HEK293 (cell line): ENCODE results near the gene MED25.

ENCODE experiments used
- ZNF214 ChIP-seq: fragments of 450-650 bp; formaldehyde crosslinking; IDR thresholded peaks from 2 replicates; pipeline ENCODE4 v1.5.1; 2017; ENCODE audit warnings: missing biosample characterization, mild to moderate bottlenecking, missing genetic modification characterization, borderline replicate concordance
- ZNF776 ChIP-seq: fragments of 450-650 bp; formaldehyde crosslinking; IDR thresholded peaks from 2 replicates; pipeline ENCODE4 v1.5.0; 2017; ENCODE audit warnings: missing biosample characterization, missing genetic modification characterization, borderline replicate concordance
- TF ChIP-seq, protein P1 (sequence below): fragments of 450-650 bp; formaldehyde crosslinking; IDR thresholded peaks from 2 replicates; pipeline ENCODE4 v1.5.1; 2016; ENCODE audit warnings: missing biosample characterization, missing genetic modification characterization

DNA sequence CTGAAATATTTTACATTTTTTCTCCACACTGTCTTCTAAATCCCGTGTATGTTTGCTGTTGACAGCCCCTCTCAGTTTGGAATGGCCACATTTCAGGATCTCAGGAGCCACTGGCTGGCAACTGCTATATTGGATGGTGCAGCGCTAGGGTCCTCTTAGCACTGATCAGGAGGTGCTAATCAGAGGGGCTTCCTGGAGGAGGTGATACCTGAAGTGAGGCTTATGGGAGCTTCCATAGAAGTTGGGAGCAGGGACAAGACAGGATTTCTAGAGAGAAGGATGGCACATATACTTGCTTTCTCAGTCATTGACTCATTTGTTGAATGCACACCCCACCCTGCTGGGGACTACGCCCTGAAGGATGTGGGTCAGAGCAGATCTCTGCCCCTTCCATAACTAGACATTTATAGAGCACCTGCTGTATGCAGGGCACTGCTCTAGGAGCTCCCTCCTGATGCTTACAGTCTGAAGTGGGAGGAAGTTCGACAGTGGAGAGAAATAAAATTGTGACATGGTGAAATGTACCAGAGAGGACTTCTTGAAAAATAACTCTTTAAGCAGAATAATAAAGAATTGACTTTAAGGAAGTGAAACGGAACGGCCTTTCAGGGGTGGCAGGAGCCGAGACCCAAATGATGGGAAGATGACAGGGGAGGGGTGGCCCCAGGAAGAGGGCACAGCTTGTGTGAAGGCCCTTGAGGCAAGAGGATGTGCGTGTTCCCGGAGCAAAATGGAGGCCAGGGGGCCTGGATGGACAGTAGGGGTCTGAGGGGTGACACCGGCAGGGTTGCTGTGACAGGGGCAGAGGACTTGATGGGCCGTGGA is 38.1 kb upstream of the MED25 start:
- TF ChIP-seq ZNF214 (tag by site-specific recombination) (no peak), ZNF776 (no peak)
- TF ChIP-seq, protein P1, sequence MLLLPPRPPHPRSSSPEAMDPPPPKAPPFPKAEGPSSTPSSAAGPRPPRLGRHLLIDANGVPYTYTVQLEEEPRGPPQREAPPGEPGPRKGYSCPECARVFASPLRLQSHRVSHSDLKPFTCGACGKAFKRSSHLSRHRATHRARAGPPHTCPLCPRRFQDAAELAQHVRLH (tag by site-specific recombination) = no peak
